Measurements from ENCODE around the gene BAD. TPM values are rescaled to one million over a fixed set of nuclear protein-coding genes. Genes with fewer than 3 reads are reported as not detected.

Gene BAD
- total RNA-seq, 3 donors from 2014 or later: 56.8 to 90.9 (median 75.4) TPM

GRCh38 chr11:64265176-64266160, 19.0 kb downstream of the BAD start:
- no peak for ATAC-seq
- peaks cover 4% of the 10 kb centered on the region for H3K36me3 ChIP-seq (ENCODE audit: low read depth)
- intact Hi-C loops (cut with DNase I, micrococcal nuclease): no loop called here
- H3K4me1 ChIP-seq (ENCODE audit: low read depth): peaks cover 11% of the 10 kb centered on the region
- peak in 1 of 3 donors; percentile 59 for DNase-seq
- H3K4me3 ChIP-seq: no peak overlapping the region
- H3K9me3 ChIP-seq: no peaks in the 10 kb centered on the region
- no peak for TF ChIP-seq CTCF (IDR thresholded peaks at IDR 0.05)

- intact Hi-C loops (cut with DNase I, micrococcal nuclease): no loop called here
- H3K4me3 ChIP-seq: no peak overlapping the region
- ATAC-seq: no peak
- no peak for TF ChIP-seq CTCF (IDR thresholded peaks at IDR 0.05)
- H3K4me1 ChIP-seq (ENCODE audit: low read depth): peaks cover 11% of the 10 kb centered on the region
- no peaks in the 10 kb centered on the region for H3K9me3 ChIP-seq
- DNase-seq: peak in 1 of 3 donors; percentile 49
- H3K36me3 ChIP-seq (ENCODE audit: low read depth): no peaks in the 10 kb centered on the region
Measured at GRCh38 chr11:64264371-64264852, 20.1 kb downstream of the BAD start.

- ATAC-seq (no peak), DNase-seq (no peak)
- intact Hi-C loops (cut with DNase I, micrococcal nuclease): no loop called here
- Histone ChIP-seq H3K9me3 (no peaks in the 10 kb centered on the region), H3K36me3 (ENCODE audit: low read depth) (no peaks in the 10 kb centered on the region), H3K4me1 (ENCODE audit: low read depth) (peaks cover 10% of the 10 kb centered on the region), H3K4me3 (no peak overlapping the region)
- TF ChIP-seq CTCF (IDR thresholded peaks at IDR 0.05): no peak
Measured at GRCh38 chr11:64263947-64264317, 20.5 kb downstream of the BAD start.

- H3K36me3 ChIP-seq (ENCODE audit: low read depth): no peaks in the 10 kb centered on the region
- intact Hi-C loops (cut with DNase I, micrococcal nuclease): no loop called here
Measured at GRCh38 chr11:64263021-64263946, 21.2 kb downstream of the BAD start.

More at GRCh38 chr11:64263021-64263946, 21.2 kb downstream of the BAD start:
- H3K4me3 ChIP-seq: no peak overlapping the region
- H3K9me3 ChIP-seq: no peaks in the 10 kb centered on the region
- DNase-seq (no peak), ATAC-seq (no peak)
- H3K4me1 ChIP-seq (ENCODE audit: low read depth): peaks cover 3% of the 10 kb centered on the region
- no peak for TF ChIP-seq CTCF (IDR thresholded peaks at IDR 0.05)

Measured in mucosa of descending colon (tissue), 3 donors.